Hepatocyte (in vitro differentiated cells): ENCODE measurements around the gene AHCYL2. TPM values are rescaled to one million over a fixed set of nuclear protein-coding genes. Genes with fewer than 3 reads are reported as not detected.

Source experiments
- DNase-seq: peaks from one replicate; pipeline ENCODE4 v3.0.0-alpha.2; 2016; ENCODE audit warnings: low spot score
- H2AFZ ChIP-seq: fragments of 200-600 bp; sonication (generic); 2 replicates; pipeline ENCODE4 v1.6.0; 2016; ENCODE audit warnings: antibody characterized with exemption, mild to moderate bottlenecking
- H3K27ac ChIP-seq: fragments of 200-600 bp; sonication (generic); 2 replicates; pipeline ENCODE4 v1.5.1; 2016; ENCODE audit warnings: mild to moderate bottlenecking
- H3K27me3 ChIP-seq: fragments of 200-600 bp; sonication (generic); 2 replicates; pipeline ENCODE4 v1.6.1; 2016
- H3K36me3 ChIP-seq: fragments of 200-600 bp; sonication (generic); replicated peaks from 2 replicates; pipeline ENCODE4 v1.5.1; 2016; ENCODE audit warnings: low read depth; ENCODE audit not compliant: insufficient read depth
- H3K4me1 ChIP-seq: fragments of 200-600 bp; sonication (generic); 2 replicates; pipeline ENCODE4 v1.5.1; 2016; ENCODE audit warnings: mild to moderate bottlenecking, moderate library complexity; ENCODE audit not compliant: insufficient read depth
- H3K4me2 ChIP-seq: fragments of 200-600 bp; sonication (generic); 2 replicates; pipeline ENCODE4 v1.6.0; 2016
- H3K4me3 ChIP-seq: fragments of 200-600 bp; sonication (generic); 2 replicates; pipeline ENCODE4 v1.5.1; 2016; ENCODE audit warnings: mild to moderate bottlenecking
- H3K79me2 ChIP-seq: fragments of 200-600 bp; sonication (generic); 2 replicates; pipeline ENCODE4 v1.6.0; 2017; ENCODE audit warnings: mild to moderate bottlenecking
- H3K9me2 ChIP-seq: fragments of 200-600 bp; sonication (generic); replicated peaks from 2 replicates; pipeline ENCODE4 v1.6.0; 2017; ENCODE audit warnings: mild to moderate bottlenecking; ENCODE audit not compliant: insufficient read depth
- H3K9me3 ChIP-seq: fragments of 200-600 bp; sonication (generic); 2 replicates; pipeline ENCODE4 v1.5.1; 2016; ENCODE audit warnings: low read depth, mild to moderate bottlenecking
- H4K20me1 ChIP-seq: fragments of 200-600 bp; sonication (generic); 2 replicates; pipeline ENCODE4 v1.6.0; 2016; ENCODE audit warnings: mild to moderate bottlenecking; ENCODE audit not compliant: insufficient read depth, poor library complexity, severe bottlenecking
- EZH2 ChIP-seq: fragments of 200-600 bp; sonication (generic); IDR thresholded peaks from 2 replicates; pipeline ENCODE4 v1.6.1; 2016; ENCODE audit warnings: antibody characterized with exemption, mild to moderate bottlenecking, borderline replicate concordance
- EZH2phosphoT487 ChIP-seq: fragments of 200-600 bp; sonication (generic); IDR thresholded peaks from one replicate; pipeline ENCODE4 v1.6.1; 2018; ENCODE audit warnings: antibody characterized with exemption, mild to moderate bottlenecking, low read depth, moderate library complexity; ENCODE audit not compliant: unreplicated experiment, severe bottlenecking
- WGBS: methylation state at CpG from one replicate; pipeline ENCODE4 v1.1.6; 2016; ENCODE audit warnings: low lambda C conversion rate; ENCODE audit errors: missing lambda C conversion rate; 5-methylcytosine and 5-hydroxymethylcytosine counted together
- polyA plus RNA-seq: library from polyadenylated mRNA; unstranded; fragments of >200 nt; fragmentation: Nextera tagmentation; extraction: Ambion mirVana; gene quantifications from 2 replicates; pipeline ENCODE4 v1.2.1, GENCODE V29; 2016
- total RNA-seq: library from RNA; depleted of rRNA; stranded (reverse); fragments of >200 nt; gene quantifications from 2 replicates; pipeline ENCODE4 v1.2.3, GENCODE V29; 2014
- TF ChIP-seq, protein P1 (sequence below): fragments of 200-600 bp; sonication (generic); IDR thresholded peaks from 2 replicates; pipeline ENCODE4 v1.5.1; 2016; ENCODE audit warnings: antibody characterized with exemption, mild to moderate bottlenecking; ENCODE audit not compliant: poor library complexity

The AHCYL2 gene
- total and polyA plus RNA-seq, 2 experiments from 2014 or later, result 13.7 to 20.0 TPM

- Histone ChIP-seq H3K27me3 (no peaks in the 10 kb centered on the region), H3K9me2 (no peaks in the 10 kb centered on the region), H3K9me3 (no peaks in the 10 kb centered on the region), H3K4me2 (no peak overlapping the region), H3K36me3 (no peaks in the 10 kb centered on the region), H3K79me2 (no peaks in the 10 kb centered on the region), H3K4me1 (no peaks in the 10 kb centered on the region), H4K20me1 (no peaks in the 10 kb centered on the region), H3K4me3 (no peak overlapping the region), H2AFZ (no peak overlapping the region), H3K27ac (no peak overlapping the region)
- DNase-seq, result no peak
- 97% methylated on average over 2 of the region's 2 CpGs for WGBS
- TF ChIP-seq EZH2phosphoT487 (no peak), EZH2 (no peak)
- TF ChIP-seq, protein P1, sequence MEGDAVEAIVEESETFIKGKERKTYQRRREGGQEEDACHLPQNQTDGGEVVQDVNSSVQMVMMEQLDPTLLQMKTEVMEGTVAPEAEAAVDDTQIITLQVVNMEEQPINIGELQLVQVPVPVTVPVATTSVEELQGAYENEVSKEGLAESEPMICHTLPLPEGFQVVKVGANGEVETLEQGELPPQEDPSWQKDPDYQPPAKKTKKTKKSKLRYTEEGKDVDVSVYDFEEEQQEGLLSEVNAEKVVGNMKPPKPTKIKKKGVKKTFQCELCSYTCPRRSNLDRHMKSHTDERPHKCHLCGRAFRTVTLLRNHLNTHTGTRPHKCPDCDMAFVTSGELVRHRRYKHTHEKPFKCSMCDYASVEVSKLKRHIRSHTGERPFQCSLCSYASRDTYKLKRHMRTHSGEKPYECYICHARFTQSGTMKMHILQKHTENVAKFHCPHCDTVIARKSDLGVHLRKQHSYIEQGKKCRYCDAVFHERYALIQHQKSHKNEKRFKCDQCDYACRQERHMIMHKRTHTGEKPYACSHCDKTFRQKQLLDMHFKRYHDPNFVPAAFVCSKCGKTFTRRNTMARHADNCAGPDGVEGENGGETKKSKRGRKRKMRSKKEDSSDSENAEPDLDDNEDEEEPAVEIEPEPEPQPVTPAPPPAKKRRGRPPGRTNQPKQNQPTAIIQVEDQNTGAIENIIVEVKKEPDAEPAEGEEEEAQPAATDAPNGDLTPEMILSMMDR, result no peak
Observed at GRCh38 chr7:129393255-129393654, 168.4 kb downstream of the AHCYL2 start.

- WGBS, result 96% methylated on average over 4 of the region's 4 CpGs
- Histone ChIP-seq H3K79me2 (no peaks in the 10 kb centered on the region), H2AFZ (no peak overlapping the region), H3K4me2 (no peak overlapping the region), H3K4me3 (no peak overlapping the region), H3K4me1 (no peaks in the 10 kb centered on the region), H3K9me2 (no peaks in the 10 kb centered on the region), H3K36me3 (no peaks in the 10 kb centered on the region), H3K9me3 (no peaks in the 10 kb centered on the region), H3K27me3 (no peaks in the 10 kb centered on the region), H4K20me1 (no peaks in the 10 kb centered on the region), H3K27ac (no peak overlapping the region)
- TF ChIP-seq, protein P1, result no peak
- TF ChIP-seq EZH2 (no peak), EZH2phosphoT487 (no peak)
- DNase-seq, result no peak
Observed at GRCh38 chr7:129394101-129394500, 169.3 kb downstream of the AHCYL2 start.

GRCh38 chr7:129394982-129395914, 170.4 kb downstream of the AHCYL2 start:
- Histone ChIP-seq H2AFZ (no peak overlapping the region), H3K9me2 (no peaks in the 10 kb centered on the region), H4K20me1 (no peaks in the 10 kb centered on the region), H3K4me3 (no peak overlapping the region), H3K27me3 (no peaks in the 10 kb centered on the region), H3K27ac (no peak overlapping the region), H3K36me3 (no peaks in the 10 kb centered on the region), H3K4me1 (no peaks in the 10 kb centered on the region), H3K4me2 (no peak overlapping the region), H3K9me3 (no peaks in the 10 kb centered on the region), H3K79me2 (no peaks in the 10 kb centered on the region)
- DNase-seq, result no peak
- no peak for TF ChIP-seq EZH2
- TF ChIP-seq EZH2phosphoT487, result no peak
- TF ChIP-seq, protein P1, result no peak
- 82% methylated on average over 4 of the region's 4 CpGs for WGBS
